ENCODE data around the gene XAF1. TPM values are rescaled to one million over a fixed set of nuclear protein-coding genes. Genes with fewer than 3 reads are reported as not detected.
"Not testable (repeated sequence)": the region's sequence is repeated elsewhere in the genome, so short reads cannot be mapped to it uniquely, and the experiment has no call there.

The XAF1 gene
- 31.7 TPM for total RNA-seq
- long read RNA-seq, partial matches to known transcripts, result 3 of 15 reads
- long read RNA-seq, other reads (novel, unspliced or antisense), result 11 of 15 reads

GRCh38 chr17:6755731-6756184 lies at the start of gene XAF1:
Gene XAF1 (plus strand): TSS chr17:6756046. CDS start chr17:6756079, 33 bp downstream.
- intact Hi-C loops (cut with DNase I), result no loop called here

GRCh38 chr17:6706499-6706898 lies 49.3 kb upstream of the XAF1 start:
- peak; percentile 66 for DNase-seq (ENCODE audit: low spot score)
- intact Hi-C loops (cut with DNase I), result no loop called here

More at GRCh38 chr17:6755731-6756184, at the start of gene XAF1:
- peak; percentile 80 for DNase-seq (ENCODE audit: low spot score)

GRCh38 chr17:6706996-6707395 lies 48.9 kb upstream of the XAF1 start:
- intact Hi-C loops (cut with DNase I), result no loop called here
- no peak for DNase-seq (ENCODE audit: low spot score)

GRCh38 chr17:6708357-6708961 lies 47.4 kb upstream of the XAF1 start:
- intact Hi-C loops (cut with DNase I), result no loop called here
- DNase-seq (ENCODE audit: low spot score), result no peak

GRCh38 chr17:6710317-6710716 lies 45.5 kb upstream of the XAF1 start:
- intact Hi-C loops (cut with DNase I), result no loop called here
- no peak for DNase-seq (ENCODE audit: low spot score)

- peak; percentile 57 for DNase-seq (ENCODE audit: low spot score)
- intact Hi-C loops (cut with DNase I), result no loop called here
These were observed 44.7 kb upstream of the XAF1 start for GRCh38 chr17:6711081-6711674.

GRCh38 chr17:6711681-6712057 lies 44.2 kb upstream of the XAF1 start:
- peak; percentile 46 for DNase-seq (ENCODE audit: low spot score)
- intact Hi-C loops (cut with DNase I), result no loop called here

GRCh38 chr17:6712058-6712853 lies 43.6 kb upstream of the XAF1 start:
- intact Hi-C loops (cut with DNase I), result no loop called here
- DNase-seq (ENCODE audit: low spot score), result peak; percentile 41

GRCh38 chr17:6712854-6713129 lies 43.1 kb upstream of the XAF1 start:
- DNase-seq (ENCODE audit: low spot score), result peak; percentile 70
- intact Hi-C loops (cut with DNase I), result no loop called here

- DNase-seq (ENCODE audit: low spot score), result peak; percentile 67
- intact Hi-C loops (cut with DNase I), result no loop called here
These were observed 42.5 kb upstream of the XAF1 start, which contains the start of gene SLC13A5 for GRCh38 chr17:6713130-6713917. Gene SLC13A5 (minus strand): TSS chr17:6713369. CDS start chr17:6713333, 36 bp downstream.

GRCh38 chr17:6713918-6714271 lies 42.0 kb upstream of the XAF1 start:
- DNase-seq (ENCODE audit: low spot score), result no peak
- intact Hi-C loops (cut with DNase I), result no loop called here

- intact Hi-C loops (cut with DNase I), result no loop called here
- peak; percentile 73 for DNase-seq (ENCODE audit: low spot score)
These were observed 41.5 kb upstream of the XAF1 start for GRCh38 chr17:6714315-6714874.

GRCh38 chr17:6716736-6717135 lies 39.1 kb upstream of the XAF1 start:
- intact Hi-C loops (cut with DNase I), result no loop called here
- DNase-seq (ENCODE audit: low spot score), result no peak

GRCh38 chr17:6721744-6722143 lies 34.1 kb upstream of the XAF1 start:
- no peak for DNase-seq (ENCODE audit: low spot score)
- intact Hi-C loops (cut with DNase I), result no loop called here

GRCh38 chr17:6724009-6724408 lies 31.8 kb upstream of the XAF1 start:
- DNase-seq (ENCODE audit: low spot score), result no peak
- intact Hi-C loops (cut with DNase I), result no loop called here

- DNase-seq (ENCODE audit: low spot score), result no peak
- intact Hi-C loops (cut with DNase I), result no loop called here
These were observed 26.3 kb upstream of the XAF1 start for GRCh38 chr17:6729531-6729930.

GRCh38 chr17:6746665-6747064 lies 9.2 kb upstream of the XAF1 start:
- intact Hi-C loops (cut with DNase I); DNase-seq (ENCODE audit: low spot score): not testable (repeated sequence)

- intact Hi-C loops (cut with DNase I), result no loop called here
- no peak for DNase-seq (ENCODE audit: low spot score)
These were observed 7.2 kb upstream of the XAF1 start for GRCh38 chr17:6748617-6749016.

GRCh38 chr17:6749519-6749918 lies 6.3 kb upstream of the XAF1 start:
- intact Hi-C loops (cut with DNase I), result no loop called here

More at GRCh38 chr17:6749519-6749918, 6.3 kb upstream of the XAF1 start:
- no peak for DNase-seq (ENCODE audit: low spot score)

All from cardiac septum (tissue), 1 donor.